HG03354 (cell line): Measurements from ENCODE around the gene USF2.
"Not testable (repeated sequence)": the region's sequence is repeated elsewhere in the genome, so short reads cannot be mapped to it uniquely, and the experiment has no call there.

ENCODE experiments used
- ATAC-seq: cut with Tn5 transposase; IDR thresholded peaks from one replicate; pipeline ENCODE4 v1.9.1; 2021; ENCODE audit warnings: mild to moderate bottlenecking; ENCODE audit not compliant: unreplicated experiment, poor library complexity, severe bottlenecking

The USF2 gene

DNA sequence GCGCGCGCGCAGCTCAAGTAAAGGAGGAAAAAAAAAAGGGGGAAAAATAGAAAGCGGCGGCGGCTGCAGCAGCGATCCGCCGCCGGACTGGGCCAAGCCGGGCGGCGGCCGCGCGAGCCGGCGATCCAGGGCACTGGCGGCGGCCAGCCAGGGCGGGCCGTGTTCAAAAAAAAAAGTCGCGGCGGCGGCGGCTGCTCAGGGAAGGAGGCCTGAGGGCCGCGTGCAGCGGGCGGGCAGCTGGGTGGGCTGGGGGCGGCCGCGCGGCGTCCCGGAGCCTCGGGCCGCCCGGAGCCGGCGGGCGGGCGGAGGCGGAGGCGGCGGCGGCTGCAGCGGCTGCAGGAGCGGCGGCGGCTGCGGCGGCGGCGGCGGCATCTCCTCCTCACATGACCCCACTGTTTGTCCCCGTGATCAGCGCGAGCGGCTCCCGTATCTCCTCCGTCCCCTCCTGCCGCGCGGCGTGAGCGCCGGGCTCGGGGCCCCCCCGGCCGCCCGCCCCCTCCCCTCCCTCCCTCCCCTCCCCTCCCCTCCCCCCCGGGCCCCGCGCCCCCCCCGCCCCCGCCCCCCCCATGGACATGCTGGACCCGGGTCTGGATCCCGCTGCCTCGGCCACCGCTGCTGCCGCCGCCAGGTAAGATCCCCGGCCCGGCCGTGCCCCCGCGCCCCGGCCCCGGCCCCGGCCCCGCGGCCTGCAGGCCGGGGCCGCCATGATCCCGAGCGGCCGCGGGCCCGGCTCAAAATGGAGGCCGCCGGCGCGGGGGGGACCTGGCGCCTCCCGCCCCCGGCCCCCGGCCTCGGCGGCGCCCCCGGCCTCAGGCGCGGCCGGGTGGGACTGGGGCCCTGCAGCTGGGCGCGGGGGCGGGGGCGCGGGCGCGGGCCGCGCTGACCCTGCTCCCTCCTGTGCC, at the start of gene USF2:
USF2 (plus strand) TSS at position 427 of the 902 bp plus-strand sequence; CDS start at position 567, 140 bp downstream.
- ATAC-seq: peak; percentile 37

GRCh38 chr19:35219008-35219407, 49.8 kb upstream of the USF2 start:
- ATAC-seq: no peak

DNA sequence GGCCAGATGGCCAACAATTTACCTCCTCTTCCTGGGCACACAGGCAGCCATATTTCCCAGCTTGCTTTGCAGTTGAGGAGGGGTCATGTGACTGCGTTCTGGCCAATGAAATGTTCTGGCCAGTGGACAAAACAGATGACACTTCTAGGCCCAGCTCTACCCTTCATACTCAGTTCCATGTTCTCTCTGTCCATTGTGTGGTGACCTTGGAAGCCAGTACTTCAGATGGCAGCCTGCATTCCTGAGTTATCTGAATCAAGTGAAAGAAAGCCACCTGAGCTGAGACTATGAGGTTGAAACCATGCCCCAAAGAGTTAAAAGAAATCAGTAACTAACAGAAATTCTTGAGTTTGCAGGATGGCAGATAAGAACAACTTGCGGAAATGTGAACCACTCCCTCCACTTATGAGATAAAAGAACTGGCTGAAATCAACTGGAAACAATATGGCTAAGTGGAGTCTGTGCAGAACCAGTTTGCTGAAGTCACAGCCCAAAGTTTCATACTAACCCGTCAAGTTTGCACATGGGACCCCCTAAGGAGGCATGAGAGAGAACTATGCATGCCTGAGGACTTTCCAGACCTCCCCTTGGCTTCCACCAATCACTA, 48.3 kb upstream of the USF2 start:
- no peak for ATAC-seq

GRCh38 chr19:35220973-35221590, 47.7 kb upstream of the USF2 start:
- ATAC-seq: not testable (repeated sequence)

GRCh38 chr19:35222373-35223015, 46.3 kb upstream of the USF2 start:
- no peak for ATAC-seq

DNA sequence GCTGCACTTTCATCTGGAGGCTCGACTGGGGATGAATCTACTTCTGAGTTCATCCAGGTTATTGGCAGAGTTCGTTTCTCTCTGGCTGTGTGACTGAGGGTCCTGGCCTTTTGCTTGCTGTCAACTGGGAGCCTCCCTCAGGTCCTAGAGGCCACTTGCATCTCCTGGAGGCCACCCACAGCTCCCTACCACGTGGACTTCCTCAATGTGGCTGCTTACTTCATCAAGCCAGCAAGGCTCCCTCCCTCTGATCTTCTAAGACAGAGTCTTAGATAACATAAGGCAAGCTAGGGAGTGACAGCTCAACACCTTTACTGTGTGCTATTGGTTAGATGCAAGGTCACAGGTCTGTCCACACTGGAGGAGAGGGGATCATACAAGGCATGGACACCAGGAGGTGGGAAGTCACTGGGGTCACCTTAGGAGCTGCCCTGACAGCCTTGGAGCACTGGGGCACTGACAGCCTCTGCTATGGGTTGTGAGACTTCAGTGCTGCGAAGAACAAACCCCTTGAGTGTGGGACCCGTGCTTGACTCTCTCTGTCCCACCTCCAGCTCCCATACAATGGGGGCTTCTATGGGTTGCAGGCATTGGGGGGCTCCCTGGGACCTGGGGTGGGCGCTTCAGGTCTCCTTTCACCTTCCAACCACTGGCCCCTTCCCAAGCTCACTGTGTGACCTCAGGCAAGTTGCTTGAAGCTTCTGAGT, 45.5 kb upstream of the USF2 start:
- no peak for ATAC-seq

- ATAC-seq: no peak
Measured at GRCh38 chr19:35223862-35224505, 44.8 kb upstream of the USF2 start.

GRCh38 chr19:35224681-35225571, 43.8 kb upstream of the USF2 start:
- no peak for ATAC-seq

GRCh38 chr19:35225951-35226350, 42.8 kb upstream of the USF2 start:
- ATAC-seq: no peak

- ATAC-seq: no peak
Measured at GRCh38 chr19:35226748-35227147, 42.0 kb upstream of the USF2 start.

DNA sequence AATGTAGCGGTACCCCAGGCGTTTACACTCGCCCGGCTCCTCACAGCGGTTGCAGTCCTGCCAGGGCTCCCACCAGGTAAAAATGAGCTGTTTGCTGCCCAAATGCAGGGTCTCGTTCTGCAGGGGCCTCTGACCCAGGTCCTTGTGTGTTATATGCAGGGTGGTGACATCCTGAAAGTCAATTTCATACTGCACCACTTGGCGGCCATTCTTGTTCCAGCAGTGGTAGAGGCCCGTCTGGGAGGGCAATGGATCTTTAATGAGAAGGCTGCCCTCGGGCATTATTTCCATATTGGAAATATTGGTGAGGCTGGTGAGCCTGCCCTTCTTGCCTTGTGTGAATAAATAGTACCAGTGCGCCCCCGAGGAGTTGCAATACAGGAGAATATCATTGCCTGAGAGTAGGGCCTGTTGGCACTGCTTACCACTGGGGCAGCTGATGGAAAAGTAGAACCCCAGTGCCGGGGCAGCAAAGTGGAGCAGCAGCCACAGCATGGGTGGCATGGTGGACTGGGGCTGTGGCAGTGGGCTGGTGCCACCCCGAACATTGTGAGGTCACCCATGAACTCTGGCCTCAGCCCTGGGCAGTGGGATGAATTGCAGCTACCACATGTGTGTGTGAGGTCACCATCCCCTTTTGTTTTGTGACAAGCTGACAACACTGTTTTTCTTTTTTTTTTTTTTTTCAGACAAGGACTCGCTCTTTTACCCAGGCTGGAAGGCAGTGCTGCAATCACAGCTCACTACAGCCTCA, 40.4 kb upstream of the USF2 start, which contains the start of gene FAM187B:
FAM187B (minus strand) TSS at position 563 of the 754 bp plus-strand sequence; CDS start at position 504, 59 bp downstream.
- no peak for ATAC-seq

GRCh38 chr19:35229601-35230000, 39.2 kb upstream of the USF2 start:
- no peak for ATAC-seq

GRCh38 chr19:35231956-35232645, 36.7 kb upstream of the USF2 start:
- no peak for ATAC-seq

- ATAC-seq: no peak
Measured at GRCh38 chr19:35232912-35233311, 35.9 kb upstream of the USF2 start.

- no peak for ATAC-seq
Measured at GRCh38 chr19:35236638-35237400, 31.9 kb upstream of the USF2 start.

DNA sequence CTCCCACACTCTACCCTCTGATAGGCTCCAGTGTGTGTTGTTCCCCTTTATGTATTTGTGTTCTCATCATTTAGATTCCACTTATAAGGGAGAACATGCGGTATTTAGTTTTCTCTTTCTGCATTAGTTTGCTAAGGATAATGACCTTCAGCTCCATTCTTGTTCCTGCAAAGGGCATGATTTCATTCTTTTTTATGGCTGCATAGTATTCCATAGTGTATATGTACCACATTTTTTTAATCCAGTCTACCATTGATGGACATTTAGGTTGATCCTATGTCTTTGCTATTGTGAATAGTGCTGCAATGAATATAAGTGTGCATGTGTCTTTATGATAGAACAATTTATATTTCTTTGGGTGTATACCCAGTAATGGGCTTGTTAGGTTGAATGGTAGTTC, 29.2 kb upstream of the USF2 start:
- ATAC-seq: not testable (repeated sequence)
